ENCODE results near the gene UQCRC1. TPM values are rescaled to one million over a fixed set of nuclear protein-coding genes. Genes with fewer than 3 reads are reported as not detected.

Gene UQCRC1
- total RNA-seq, 1 experiment from 2014 or later: 227 TPM

DNA sequence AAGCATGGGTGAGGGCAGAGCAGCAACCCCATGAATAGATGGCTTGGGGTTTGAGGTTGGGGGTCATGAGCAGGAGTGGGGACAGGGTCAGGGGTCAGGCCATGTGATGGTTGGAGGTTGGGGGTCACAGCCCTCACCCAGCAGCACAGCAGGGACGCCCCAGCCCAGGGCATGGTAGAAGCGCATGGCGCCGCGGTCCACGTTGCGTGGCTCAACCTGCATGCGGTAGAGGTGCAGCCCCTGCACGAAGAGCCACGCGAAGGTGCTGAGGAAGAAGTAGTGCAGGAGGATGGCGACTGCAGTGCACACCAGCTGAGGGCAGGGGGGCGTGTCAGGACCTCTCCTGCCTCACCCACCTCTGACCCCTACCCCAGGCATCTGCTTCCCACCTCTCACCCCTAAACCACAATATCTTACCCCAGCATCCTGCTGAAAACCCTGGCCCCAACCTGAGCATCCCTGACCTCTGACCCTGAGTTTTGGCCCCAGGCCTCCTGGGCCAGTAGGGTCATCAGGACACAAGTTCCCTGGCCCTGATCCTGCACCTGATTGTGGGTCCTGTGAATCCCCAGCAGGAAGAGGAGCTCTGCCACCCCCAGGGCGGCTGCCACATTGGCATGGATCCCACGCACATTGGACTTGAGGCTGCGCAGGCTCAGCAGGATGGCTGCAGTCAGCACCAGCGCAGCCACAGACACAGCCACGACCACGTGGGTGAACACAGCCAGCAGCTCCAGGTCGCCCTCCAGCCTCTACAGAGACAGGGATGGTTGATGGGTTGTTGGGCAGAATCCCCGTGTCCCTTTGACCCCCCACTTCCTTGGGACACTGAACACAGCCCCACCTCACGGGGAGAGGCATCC is 35.7 kb upstream of the UQCRC1 start:
- Histone ChIP-seq H3K27me3 (ENCODE audit: control insufficient read depth, insufficient read depth, low read length) (no peaks in the 10 kb centered on the region), H3K4me3 (ENCODE audit: low read depth in 2 of 2, low read length in 2 of 2) (no peak overlapping the region), H3K4me1 (ENCODE audit: control insufficient read depth, insufficient read depth, low read length) (no peaks in the 10 kb centered on the region), H3K9me3 (ENCODE audit: control insufficient read depth, insufficient read depth, low read depth, low read length) (no peaks in the 10 kb centered on the region), H3K36me3 (ENCODE audit: control insufficient read depth, insufficient read depth, low read length) (no peaks in the 10 kb centered on the region), H3K27ac (ENCODE audit: low read length) (no peak overlapping the region)
- ChIA-PET POLR2A (no interaction called here), CTCF (interaction anchor here (0.6 to 0.8 kb wide), 2 partner anchors 9 to 165 kb away, joined by 3 to 5 read pairs; no protein-coding TSS in a partner anchor)
- in situ Hi-C loops (cut with HindIII; ENCODE audit: low pct_unique_long_range_greater_than_20kb, low sequenced_read_pairs) (no loop called here), intact Hi-C loops (cut with micrococcal nuclease; ENCODE audit: unreplicated experiment) (no loop called here)
- BruUV-seq (replicated peaks): no TSS peak
- DNase-seq (ENCODE audit: low read depth, low spot score) (no peak), ATAC-seq (no peak)
- no peak for TF ChIP-seq SIN3A (IDR thresholded peaks at IDR 0.05; ENCODE audit: borderline replicate concordance, insufficient read depth, low read depth, low read length)
- TF ChIP-seq POLR2AphosphoS5 (IDR thresholded peaks at IDR 0.05; ENCODE audit: low read depth, low read length): no peak
- TF ChIP-seq, protein P1, sequence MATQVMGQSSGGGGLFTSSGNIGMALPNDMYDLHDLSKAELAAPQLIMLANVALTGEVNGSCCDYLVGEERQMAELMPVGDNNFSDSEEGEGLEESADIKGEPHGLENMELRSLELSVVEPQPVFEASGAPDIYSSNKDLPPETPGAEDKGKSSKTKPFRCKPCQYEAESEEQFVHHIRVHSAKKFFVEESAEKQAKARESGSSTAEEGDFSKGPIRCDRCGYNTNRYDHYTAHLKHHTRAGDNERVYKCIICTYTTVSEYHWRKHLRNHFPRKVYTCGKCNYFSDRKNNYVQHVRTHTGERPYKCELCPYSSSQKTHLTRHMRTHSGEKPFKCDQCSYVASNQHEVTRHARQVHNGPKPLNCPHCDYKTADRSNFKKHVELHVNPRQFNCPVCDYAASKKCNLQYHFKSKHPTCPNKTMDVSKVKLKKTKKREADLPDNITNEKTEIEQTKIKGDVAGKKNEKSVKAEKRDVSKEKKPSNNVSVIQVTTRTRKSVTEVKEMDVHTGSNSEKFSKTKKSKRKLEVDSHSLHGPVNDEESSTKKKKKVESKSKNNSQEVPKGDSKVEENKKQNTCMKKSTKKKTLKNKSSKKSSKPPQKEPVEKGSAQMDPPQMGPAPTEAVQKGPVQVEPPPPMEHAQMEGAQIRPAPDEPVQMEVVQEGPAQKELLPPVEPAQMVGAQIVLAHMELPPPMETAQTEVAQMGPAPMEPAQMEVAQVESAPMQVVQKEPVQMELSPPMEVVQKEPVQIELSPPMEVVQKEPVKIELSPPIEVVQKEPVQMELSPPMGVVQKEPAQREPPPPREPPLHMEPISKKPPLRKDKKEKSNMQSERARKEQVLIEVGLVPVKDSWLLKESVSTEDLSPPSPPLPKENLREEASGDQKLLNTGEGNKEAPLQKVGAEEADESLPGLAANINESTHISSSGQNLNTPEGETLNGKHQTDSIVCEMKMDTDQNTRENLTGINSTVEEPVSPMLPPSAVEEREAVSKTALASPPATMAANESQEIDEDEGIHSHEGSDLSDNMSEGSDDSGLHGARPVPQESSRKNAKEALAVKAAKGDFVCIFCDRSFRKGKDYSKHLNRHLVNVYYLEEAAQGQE (IDR thresholded peaks at IDR 0.05; ENCODE audit: insufficient read depth in 1 of 2, low read depth in 2 of 2, low read length in 1 of 2): no peak
- TF ChIP-seq TCF7L2 (IDR thresholded peaks at IDR 0.05; ENCODE audit: low read depth, low read length): no peak
- TF ChIP-seq, protein P2, sequence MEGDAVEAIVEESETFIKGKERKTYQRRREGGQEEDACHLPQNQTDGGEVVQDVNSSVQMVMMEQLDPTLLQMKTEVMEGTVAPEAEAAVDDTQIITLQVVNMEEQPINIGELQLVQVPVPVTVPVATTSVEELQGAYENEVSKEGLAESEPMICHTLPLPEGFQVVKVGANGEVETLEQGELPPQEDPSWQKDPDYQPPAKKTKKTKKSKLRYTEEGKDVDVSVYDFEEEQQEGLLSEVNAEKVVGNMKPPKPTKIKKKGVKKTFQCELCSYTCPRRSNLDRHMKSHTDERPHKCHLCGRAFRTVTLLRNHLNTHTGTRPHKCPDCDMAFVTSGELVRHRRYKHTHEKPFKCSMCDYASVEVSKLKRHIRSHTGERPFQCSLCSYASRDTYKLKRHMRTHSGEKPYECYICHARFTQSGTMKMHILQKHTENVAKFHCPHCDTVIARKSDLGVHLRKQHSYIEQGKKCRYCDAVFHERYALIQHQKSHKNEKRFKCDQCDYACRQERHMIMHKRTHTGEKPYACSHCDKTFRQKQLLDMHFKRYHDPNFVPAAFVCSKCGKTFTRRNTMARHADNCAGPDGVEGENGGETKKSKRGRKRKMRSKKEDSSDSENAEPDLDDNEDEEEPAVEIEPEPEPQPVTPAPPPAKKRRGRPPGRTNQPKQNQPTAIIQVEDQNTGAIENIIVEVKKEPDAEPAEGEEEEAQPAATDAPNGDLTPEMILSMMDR (IDR thresholded peaks at IDR 0.05): no peak

DNA sequence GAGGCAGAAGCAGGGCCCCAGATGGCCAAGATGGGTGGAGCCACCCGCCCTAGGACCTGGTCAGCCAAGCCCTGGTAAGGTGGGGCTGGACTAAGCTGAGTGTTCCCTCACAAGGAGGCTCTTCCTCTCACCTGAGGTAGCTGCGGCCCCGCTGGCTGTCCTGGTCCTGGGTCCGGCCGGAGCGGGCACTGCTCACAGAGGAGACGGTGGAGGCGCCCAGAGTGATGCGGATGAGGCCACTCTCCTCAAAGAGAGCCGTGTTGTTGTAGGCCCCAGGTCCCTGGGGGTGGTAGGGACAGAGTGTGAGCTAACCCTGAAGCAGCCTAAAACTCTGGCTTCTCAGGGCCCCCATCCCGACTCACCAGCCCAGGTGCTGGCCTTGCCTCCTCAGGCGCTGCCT is 33.2 kb upstream of the UQCRC1 start:
- H3K27ac ChIP-seq (ENCODE audit: low read length): no peak overlapping the region
- no TSS peak for BruUV-seq (replicated peaks)
- in situ Hi-C loops (cut with HindIII; ENCODE audit: low pct_unique_long_range_greater_than_20kb, low sequenced_read_pairs): no loop called here

More for the DNA sequence above, 33.2 kb upstream of the UQCRC1 start:
- ATAC-seq: no peak
- peaks cover under 1% of the 10 kb centered on the region; the same call in 1 of the 2 replicates for H3K4me1 ChIP-seq (ENCODE audit: control insufficient read depth, insufficient read depth, low read length)
- no peak overlapping the region for H3K4me3 ChIP-seq (ENCODE audit: low read depth in 2 of 2, low read length in 2 of 2)
- H3K36me3 ChIP-seq (ENCODE audit: control insufficient read depth, insufficient read depth, low read length): no peaks in the 10 kb centered on the region
- DNase-seq (ENCODE audit: low read depth, low spot score): no peak
- H3K9me3 ChIP-seq (ENCODE audit: control insufficient read depth, insufficient read depth, low read depth, low read length): no peaks in the 10 kb centered on the region
- H3K27me3 ChIP-seq (ENCODE audit: control insufficient read depth, insufficient read depth, low read length): no peaks in the 10 kb centered on the region
- TF ChIP-seq, protein P1 (IDR thresholded peaks at IDR 0.05; ENCODE audit: insufficient read depth in 1 of 2, low read depth in 2 of 2, low read length in 1 of 2): no peak
- TF ChIP-seq TCF7L2 (IDR thresholded peaks at IDR 0.05; ENCODE audit: low read depth, low read length): no peak
- no peak for TF ChIP-seq POLR2AphosphoS5 (IDR thresholded peaks at IDR 0.05; ENCODE audit: low read depth, low read length)
- TF ChIP-seq SIN3A (IDR thresholded peaks at IDR 0.05; ENCODE audit: borderline replicate concordance, insufficient read depth, low read depth, low read length): no peak
- TF ChIP-seq, protein P2 (IDR thresholded peaks at IDR 0.05): no peak
- intact Hi-C loops (cut with micrococcal nuclease; ENCODE audit: unreplicated experiment): no loop called here
- ChIA-PET POLR2A (no interaction called here), CTCF (no interaction called here)
